Measurements from ENCODE around the gene NYNRIN. TPM values are rescaled to one million over a fixed set of nuclear protein-coding genes. Genes with fewer than 3 reads are reported as not detected.

Gene NYNRIN
- total and polyA plus RNA-seq, 3 donors from 2014 or later = 21.8 to 22.0 (median 21.8) TPM

GRCh38 chr14:24378981-24379906, 19.6 kb upstream of the NYNRIN start:
- Histone ChIP-seq H3K4me1 (peaks cover 13% of the 10 kb centered on the region), H3K27me3 (no peaks in the 10 kb centered on the region), H3K36me3 (ENCODE audit: low read depth, missing control alignments) (no peaks in the 10 kb centered on the region), H3K4me3 (no peak overlapping the region), H3K9me3 (no peaks in the 10 kb centered on the region), H3K27ac (no peak overlapping the region)
- no peak for DNase-seq
- TF ChIP-seq CTCF (IDR thresholded peaks at IDR 0.05) (no peak), POLR2A (IDR thresholded peaks at IDR 0.05) (no peak)
- intact Hi-C loops (cut with DNase I; ENCODE audit: low total_unique reads) = no loop called here
- whole genome bisulfite sequencing, 2 donors = 84 to 86% methylated on average over 7 of the region's 7 CpGs

GRCh38 chr14:24379907-24380730, 18.7 kb upstream of the NYNRIN start:
- H3K27ac ChIP-seq = no peak overlapping the region
- intact Hi-C loops (cut with DNase I; ENCODE audit: low total_unique reads) = no loop called here
- WGBS, 2 donors = 83 to 87% methylated on average over 15 of the region's 15 CpGs
- no peak overlapping the region for H3K4me3 ChIP-seq
- H3K4me1 ChIP-seq = peaks cover 13% of the 10 kb centered on the region
- TF ChIP-seq CTCF (IDR thresholded peaks at IDR 0.05) = no peak
- TF ChIP-seq POLR2A (IDR thresholded peaks at IDR 0.05) = no peak
- no peaks in the 10 kb centered on the region for H3K27me3 ChIP-seq
- no peaks in the 10 kb centered on the region for H3K9me3 ChIP-seq
- DNase-seq = no peak
- H3K36me3 ChIP-seq (ENCODE audit: low read depth, missing control alignments) = no peaks in the 10 kb centered on the region

GRCh38 chr14:24381363-24382063, 17.3 kb upstream of the NYNRIN start:
- H3K4me1 ChIP-seq = peaks cover 13% of the 10 kb centered on the region
- 42 to 50% methylated on average over 8 of the region's 8 CpGs for WGBS, 2 donors
- TF ChIP-seq CTCF (IDR thresholded peaks at IDR 0.05) (no peak), POLR2A (IDR thresholded peaks at IDR 0.05) (no peak)
- intact Hi-C loops (cut with DNase I; ENCODE audit: low total_unique reads) = no loop called here
- no peaks in the 10 kb centered on the region for H3K27me3 ChIP-seq
- no peak overlapping the region for H3K27ac ChIP-seq
- no peak for DNase-seq
- H3K9me3 ChIP-seq = no peaks in the 10 kb centered on the region
- no peak overlapping the region for H3K4me3 ChIP-seq
- no peaks in the 10 kb centered on the region for H3K36me3 ChIP-seq (ENCODE audit: low read depth, missing control alignments)

- no peaks in the 10 kb centered on the region for H3K27me3 ChIP-seq
- no peak overlapping the region for H3K27ac ChIP-seq
- H3K4me3 ChIP-seq = no peak overlapping the region
- no peak for DNase-seq
- intact Hi-C loops (cut with DNase I; ENCODE audit: low total_unique reads) = no loop called here
- TF ChIP-seq CTCF (IDR thresholded peaks at IDR 0.05) (no peak), POLR2A (IDR thresholded peaks at IDR 0.05) (no peak)
- no peaks in the 10 kb centered on the region for H3K9me3 ChIP-seq
- H3K36me3 ChIP-seq (ENCODE audit: low read depth, missing control alignments) = no peaks in the 10 kb centered on the region
- WGBS, 2 donors = 31 to 52% methylated on average over 4 of the region's 4 CpGs
- peaks cover 13% of the 10 kb centered on the region for H3K4me1 ChIP-seq
These were observed 16.8 kb upstream of the NYNRIN start for GRCh38 chr14:24382064-24382371.
